ENCODE measurements around the gene CHURC1.

- TF ChIP-seq CTCF (IDR thresholded peaks at IDR 0.05) = no peak
- no peak for TF ChIP-seq ZFX (IDR thresholded peaks at IDR 0.05; ENCODE audit: borderline replicate concordance)
These were observed 25.5 kb downstream of the CHURC1 start for GRCh38 chr14:64939817-64940190.
